K562 (cell line): ENCODE results near the gene HACL1. TPM values are rescaled to one million over a fixed set of nuclear protein-coding genes. Genes with fewer than 3 reads are reported as not detected.

ENCODE experiments used
- ARID2 ChIP-seq: fragments of 450-650 bp; IDR thresholded peaks from 2 replicates; pipeline ENCODE4 v1.6.1; 2017; ENCODE audit warnings: antibody characterized with exemption, mild to moderate bottlenecking
- DMBX1 ChIP-seq: fragments of 250-450 bp; sonication (Bioruptor Pico); IDR thresholded peaks from 2 replicates; pipeline ENCODE4 v1.8.0; 2022; ENCODE audit warnings: inconsistent platforms, mild to moderate bottlenecking, moderate library complexity, borderline replicate concordance
- ELF4 ChIP-seq: fragments of 450-650 bp; formaldehyde crosslinking; IDR thresholded peaks from 2 replicates; pipeline ENCODE4 v1.4.0; 2022; ENCODE audit warnings: missing genetic modification characterization
- EP300 ChIP-seq: IDR thresholded peaks from 2 replicates; pipeline ENCODE4 v1.6.1; 2012; ENCODE audit warnings: low read length, improper control_type of control experiment
- ERF ChIP-seq: fragments of 450-650 bp; formaldehyde crosslinking; IDR thresholded peaks from 2 replicates; pipeline ENCODE4 v1.4.0; 2020; ENCODE audit warnings: mild to moderate bottlenecking, mixed read lengths
- ESRRA ChIP-seq: fragments of 450-650 bp; IDR thresholded peaks from 2 replicates; pipeline ENCODE4 v1.6.1; 2014; ENCODE audit warnings: low read depth, mild to moderate bottlenecking, moderate library complexity, borderline replicate concordance
- ETS2 ChIP-seq: IDR thresholded peaks from 2 replicates; pipeline ENCODE4 v1.6.1; 2016; ENCODE audit warnings: borderline replicate concordance, missing genetic modification characterization, mild to moderate bottlenecking, moderate library complexity, missing compliant biosample characterization; ENCODE audit not compliant: poor library complexity, severe bottlenecking
- FOXM1 ChIP-seq, 2 experiments: fragments of 450-650 bp in 1 of 2; sonication (generic) in 1 of 2; formaldehyde crosslinking in 1 of 2; IDR thresholded peaks; 2 replicates each; pipeline versions ENCODE4 v1.6.1 to v1.9.0; 2017 to 2022; ENCODE audit warnings: low read depth in 2 of 2, mild to moderate bottlenecking in 2 of 2, missing genetic modification reagents in 1 of 2, moderate library complexity in 1 of 2
- FUS ChIP-seq: fragments of 200-400 bp; formaldehyde crosslinking; optimal IDR thresholded peaks from 2 replicates; pipeline ENCODE3; 2017; ENCODE audit warnings: low read depth, low read length
- HNRNPLL ChIP-seq: fragments of 200-400 bp; formaldehyde crosslinking; IDR thresholded peaks from 2 replicates; pipeline ENCODE4 v1.6.1; 2017; ENCODE audit warnings: low read length, low read depth, mild to moderate bottlenecking; ENCODE audit not compliant: poor library complexity, severe bottlenecking
- MCM2 ChIP-seq: fragments of 450-650 bp; IDR thresholded peaks from 2 replicates; pipeline ENCODE4 v1.6.1; 2017; ENCODE audit warnings: low read depth, mild to moderate bottlenecking
- MXI1 ChIP-seq: IDR thresholded peaks from 2 replicates; pipeline ENCODE4 v1.6.1; 2011; ENCODE audit warnings: low read depth, mild to moderate bottlenecking, improper control_type of control experiment, low read length
- PHB ChIP-seq: fragments of 250-450 bp; sonication (Bioruptor Pico); IDR thresholded peaks from 2 replicates; pipeline ENCODE4 v1.5.0; 2021
- RBM22 ChIP-seq: fragments of 200-400 bp; formaldehyde crosslinking; IDR thresholded peaks from 2 replicates; pipeline ENCODE4 v1.6.1; 2018; ENCODE audit warnings: low read length, low read depth; ENCODE audit not compliant: poor library complexity, severe bottlenecking
- RBM39 ChIP-seq: fragments of 200-400 bp; formaldehyde crosslinking; optimal IDR thresholded peaks from 2 replicates; pipeline ENCODE3; 2018; ENCODE audit warnings: low read depth, low read length
- SRSF1 ChIP-seq: fragments of 200-400 bp; formaldehyde crosslinking; IDR thresholded peaks from 2 replicates; pipeline ENCODE4 v1.6.1; 2017; ENCODE audit warnings: mild to moderate bottlenecking, low read depth, low read length, moderate library complexity
- TBP ChIP-seq: optimal IDR thresholded peaks from 2 replicates; pipeline ENCODE3; 2011; ENCODE audit warnings: low read depth, low read length, improper control_type of control experiment
- TGIF2 ChIP-seq: sonication (generic); formaldehyde crosslinking; IDR thresholded peaks from 2 replicates; pipeline ENCODE4 v1.8.1; 2022; ENCODE audit warnings: mild to moderate bottlenecking, missing genetic modification reagents, moderate library complexity
- ZNF282 ChIP-seq: sonication (generic); formaldehyde crosslinking; IDR thresholded peaks from 2 replicates; pipeline ENCODE4 v1.8.1; 2023; ENCODE audit warnings: missing genetic modification reagents
- ZNF3 ChIP-seq: fragments of 250-450 bp; sonication (Bioruptor Pico); IDR thresholded peaks from 2 replicates; pipeline ENCODE4 v1.5.0; 2021; ENCODE audit warnings: mild to moderate bottlenecking, moderate library complexity
- ZNF41 ChIP-seq: fragments of 250-450 bp; sonication (Bioruptor Pico); conservative IDR thresholded peaks from 2 replicates; pipeline ENCODE4 v1.4.0; 2020; ENCODE audit warnings: mild to moderate bottlenecking
- ZNF436 ChIP-seq: fragments of 250-450, 450-650 bp; sonication (Bioruptor Pico); formaldehyde crosslinking; IDR thresholded peaks from 2 replicates; pipeline ENCODE4 v1.7.0; 2020; ENCODE audit warnings: mild to moderate bottlenecking
- ZNF507 ChIP-seq: conservative IDR thresholded peaks from 2 replicates; pipeline ENCODE4 v1.6.1; 2017; ENCODE audit warnings: missing genetic modification characterization, missing compliant biosample characterization
- ZNF551 ChIP-seq: fragments of 250-450 bp; sonication (Bioruptor Pico); IDR thresholded peaks from 2 replicates; pipeline ENCODE4 v1.5.0; 2021; ENCODE audit warnings: mild to moderate bottlenecking, moderate library complexity
- ZNF717 ChIP-seq: fragments of 250-450 bp; sonication (Bioruptor Pico); IDR thresholded peaks from 2 replicates; pipeline ENCODE4 v1.5.0; 2021
- polyA plus RNA-seq, 8 experiments: library from polyadenylated mRNA; depleted of rRNA in 4 of 8; stranded (reverse) in 5 of 8; unstranded in 3 of 8; fragments of >200 nt; fragmentation: Nextera tagmentation in 2 of 8; fragmentation: Illumina TruSeq in 1 of 8; extraction: Ambion mirVana in 2 of 8; extraction: Trizol in 1 of 8; gene quantifications; 2 replicates each; pipeline versions ENCODE4 v1.2.1 to v1.2.3, GENCODE V29; 2011 to 2014; ENCODE audit warnings: inconsistent platforms in 1 of 8, missing spikeins in 1 of 8
- total RNA-seq, 7 experiments: library from RNA; depleted of rRNA in 6 of 7; stranded (reverse); fragments of >200 nt in 6 of 7; fragmentation: Illumina TruSeq in 2 of 7; extraction: Trizol in 2 of 7; gene quantifications; 2 replicates each; pipeline versions ENCODE4 v1.2.1 to v1.2.3, GENCODE V29; 2011 to 2021; ENCODE audit warnings: low replicate concordance in 1 of 7
- TF ChIP-seq, protein P1 (sequence below): fragments of 450-650 bp; IDR thresholded peaks from 2 replicates; pipeline ENCODE4 v1.6.1; 2017; ENCODE audit warnings: mild to moderate bottlenecking, moderate library complexity
- TF ChIP-seq, protein P2 (sequence below): sonication (generic); formaldehyde crosslinking; IDR thresholded peaks from 2 replicates; pipeline ENCODE4 v1.8.0; 2022; ENCODE audit warnings: mild to moderate bottlenecking, low read depth, missing genetic modification reagents
- TF ChIP-seq, protein P3 (sequence below), 3 experiments: IDR thresholded peaks in 2 of 3; conservative IDR thresholded peaks in 1 of 3; 2 replicates each; pipeline ENCODE4 v1.5.1; 2011 to 2012; ENCODE audit warnings: low read length in 3 of 3, mild to moderate bottlenecking in 3 of 3, control low read depth in 2 of 3, improper control_type of control experiment in 1 of 3, inconsistent platforms in 1 of 3, low read depth in 1 of 3, mixed read lengths in 1 of 3, moderate library complexity in 1 of 3; ENCODE audit not compliant: insufficient read depth in 2 of 3

HACL1 gene
- total and polyA plus RNA-seq, 9 of the 15 experiments (the other 6 are each of a cell fraction or from before 2014, with no cell fraction given): 18.9 to 61.5 (median 30.5) TPM

DNA sequence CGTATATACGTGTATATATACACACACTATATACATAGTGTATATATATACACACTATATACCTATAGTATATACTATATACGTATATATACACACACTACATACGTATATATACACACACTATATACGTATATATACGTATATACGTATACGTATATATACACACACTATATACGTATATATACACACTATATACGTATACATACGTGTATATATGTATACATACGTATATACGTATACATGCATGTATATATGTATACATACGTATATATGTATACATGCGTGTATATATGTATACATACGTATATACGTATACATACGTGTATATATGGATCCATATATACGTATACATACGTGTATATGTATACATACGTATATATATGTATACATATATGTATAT is 9.4 kb downstream of the HACL1 start (continued):
- no peak for TF ChIP-seq FOXM1 (IDR thresholded peaks at IDR 0.05; ENCODE audit: low read depth)
- no peak for TF ChIP-seq FOXM1 (CRISPR knock-in tag; IDR thresholded peaks at IDR 0.05; ENCODE audit: low read depth)
- no peak for TF ChIP-seq ZNF282 (CRISPR knock-in tag)
- no peak for TF ChIP-seq RBM39
- no peak for TF ChIP-seq EP300
- no peak for TF ChIP-seq ERF (CRISPR knock-in tag)
- no peak for TF ChIP-seq ZNF551 (CRISPR knock-in tag)
- TF ChIP-seq ZNF507 (tag): no peak
- TF ChIP-seq, protein P1, sequence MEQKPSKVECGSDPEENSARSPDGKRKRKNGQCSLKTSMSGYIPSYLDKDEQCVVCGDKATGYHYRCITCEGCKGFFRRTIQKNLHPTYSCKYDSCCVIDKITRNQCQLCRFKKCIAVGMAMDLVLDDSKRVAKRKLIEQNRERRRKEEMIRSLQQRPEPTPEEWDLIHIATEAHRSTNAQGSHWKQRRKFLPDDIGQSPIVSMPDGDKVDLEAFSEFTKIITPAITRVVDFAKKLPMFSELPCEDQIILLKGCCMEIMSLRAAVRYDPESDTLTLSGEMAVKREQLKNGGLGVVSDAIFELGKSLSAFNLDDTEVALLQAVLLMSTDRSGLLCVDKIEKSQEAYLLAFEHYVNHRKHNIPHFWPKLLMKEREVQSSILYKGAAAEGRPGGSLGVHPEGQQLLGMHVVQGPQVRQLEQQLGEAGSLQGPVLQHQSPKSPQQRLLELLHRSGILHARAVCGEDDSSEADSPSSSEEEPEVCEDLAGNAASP: no peak
- TF ChIP-seq MXI1: no peak
- no peak for TF ChIP-seq DMBX1 (CRISPR knock-in tag)
- TF ChIP-seq ZNF3 (CRISPR knock-in tag): peak; percentile 89
- TF ChIP-seq ARID2: no peak
- no peak; the same call in 1 of the 2 replicates for TF ChIP-seq ZNF41 (CRISPR knock-in tag)
- TF ChIP-seq, protein P2, sequence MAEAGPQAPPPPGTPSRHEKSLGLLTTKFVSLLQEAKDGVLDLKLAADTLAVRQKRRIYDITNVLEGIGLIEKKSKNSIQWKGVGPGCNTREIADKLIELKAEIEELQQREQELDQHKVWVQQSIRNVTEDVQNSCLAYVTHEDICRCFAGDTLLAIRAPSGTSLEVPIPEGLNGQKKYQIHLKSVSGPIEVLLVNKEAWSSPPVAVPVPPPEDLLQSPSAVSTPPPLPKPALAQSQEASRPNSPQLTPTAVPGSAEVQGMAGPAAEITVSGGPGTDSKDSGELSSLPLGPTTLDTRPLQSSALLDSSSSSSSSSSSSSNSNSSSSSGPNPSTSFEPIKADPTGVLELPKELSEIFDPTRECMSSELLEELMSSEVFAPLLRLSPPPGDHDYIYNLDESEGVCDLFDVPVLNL (CRISPR knock-in tag): no peak
- no peak for TF ChIP-seq SRSF1
- TF ChIP-seq ELF4 (CRISPR knock-in tag): no peak
- peak; percentile 76 for TF ChIP-seq ETS2 (tag)
- no peak for TF ChIP-seq RBM22
- TF ChIP-seq TGIF2 (CRISPR knock-in tag): no peak
- TF ChIP-seq, protein P3, sequence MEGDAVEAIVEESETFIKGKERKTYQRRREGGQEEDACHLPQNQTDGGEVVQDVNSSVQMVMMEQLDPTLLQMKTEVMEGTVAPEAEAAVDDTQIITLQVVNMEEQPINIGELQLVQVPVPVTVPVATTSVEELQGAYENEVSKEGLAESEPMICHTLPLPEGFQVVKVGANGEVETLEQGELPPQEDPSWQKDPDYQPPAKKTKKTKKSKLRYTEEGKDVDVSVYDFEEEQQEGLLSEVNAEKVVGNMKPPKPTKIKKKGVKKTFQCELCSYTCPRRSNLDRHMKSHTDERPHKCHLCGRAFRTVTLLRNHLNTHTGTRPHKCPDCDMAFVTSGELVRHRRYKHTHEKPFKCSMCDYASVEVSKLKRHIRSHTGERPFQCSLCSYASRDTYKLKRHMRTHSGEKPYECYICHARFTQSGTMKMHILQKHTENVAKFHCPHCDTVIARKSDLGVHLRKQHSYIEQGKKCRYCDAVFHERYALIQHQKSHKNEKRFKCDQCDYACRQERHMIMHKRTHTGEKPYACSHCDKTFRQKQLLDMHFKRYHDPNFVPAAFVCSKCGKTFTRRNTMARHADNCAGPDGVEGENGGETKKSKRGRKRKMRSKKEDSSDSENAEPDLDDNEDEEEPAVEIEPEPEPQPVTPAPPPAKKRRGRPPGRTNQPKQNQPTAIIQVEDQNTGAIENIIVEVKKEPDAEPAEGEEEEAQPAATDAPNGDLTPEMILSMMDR (IDR thresholded peaks at IDR 0.05 in 2 of 3, conservative IDR thresholded peaks at IDR 0.05 in 1 of 3; ENCODE audit: insufficient read depth in 2 of 3, low read depth in 1 of 3, low read length in 3 of 3): no peak
- no peak for TF ChIP-seq HNRNPLL
- no peak for TF ChIP-seq PHB (CRISPR knock-in tag)
- no peak; the same call in 1 of the 2 replicates for TF ChIP-seq ZNF717 (CRISPR knock-in tag)
- no peak for TF ChIP-seq TBP
- no peak for TF ChIP-seq FUS
- no peak for TF ChIP-seq ESRRA
- no peak for TF ChIP-seq MCM2
- peak; percentile 82 for TF ChIP-seq ZNF436 (CRISPR knock-in tag)
